Right hindlimb (tissue), 1 donor: ENCODE measurements around the gene KLHL8.

ENCODE experiments used
- DNase-seq: peaks from one replicate; pipeline ENCODE4 v3.0.0-alpha.2; 2018

The KLHL8 gene

GRCh38 chr4:87120010-87120409 is 100.4 kb downstream of the KLHL8 start:
- DNase-seq, result no peak

- DNase-seq, result no peak
Observed at GRCh38 chr4:87118826-87119225, 101.6 kb downstream of the KLHL8 start.

- DNase-seq, result no peak
Observed at GRCh38 chr4:87118421-87118820, 102.0 kb downstream of the KLHL8 start.

- no peak for DNase-seq
Observed at GRCh38 chr4:87117732-87118075, 102.7 kb downstream of the KLHL8 start.

DNA sequence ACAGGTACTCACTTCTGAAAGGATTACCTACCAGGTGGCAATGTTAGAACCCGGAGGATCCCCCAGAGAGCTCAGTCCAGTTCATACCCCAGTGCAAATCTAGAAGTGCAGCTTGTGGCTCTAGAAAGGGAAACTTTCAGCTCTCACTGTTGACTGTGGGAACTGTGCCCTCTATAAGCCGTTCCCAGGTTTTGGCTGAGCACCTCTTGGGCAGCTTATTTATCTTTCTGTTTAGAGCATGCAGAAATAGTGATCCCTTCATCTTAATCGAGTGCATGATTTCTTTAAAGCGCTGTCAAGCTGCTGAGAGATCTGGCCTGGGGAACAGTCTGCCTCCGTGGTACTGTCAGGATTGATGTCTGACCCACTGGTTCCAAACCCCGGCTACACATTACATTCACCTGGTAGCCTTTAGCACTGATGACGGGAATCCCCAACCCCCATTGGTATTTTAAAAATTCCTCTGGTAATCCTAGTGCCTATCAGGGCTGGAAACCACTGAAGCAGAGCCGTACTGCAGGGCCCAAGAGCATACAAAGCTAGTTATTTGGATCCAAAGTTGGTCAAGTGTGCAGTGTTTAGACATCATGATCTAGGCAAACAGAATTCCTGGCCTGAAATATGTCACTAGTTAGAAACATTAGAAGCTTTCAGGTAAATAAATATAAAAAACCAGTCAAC is 103.2 kb downstream of the KLHL8 start:
- no peak for DNase-seq

DNA sequence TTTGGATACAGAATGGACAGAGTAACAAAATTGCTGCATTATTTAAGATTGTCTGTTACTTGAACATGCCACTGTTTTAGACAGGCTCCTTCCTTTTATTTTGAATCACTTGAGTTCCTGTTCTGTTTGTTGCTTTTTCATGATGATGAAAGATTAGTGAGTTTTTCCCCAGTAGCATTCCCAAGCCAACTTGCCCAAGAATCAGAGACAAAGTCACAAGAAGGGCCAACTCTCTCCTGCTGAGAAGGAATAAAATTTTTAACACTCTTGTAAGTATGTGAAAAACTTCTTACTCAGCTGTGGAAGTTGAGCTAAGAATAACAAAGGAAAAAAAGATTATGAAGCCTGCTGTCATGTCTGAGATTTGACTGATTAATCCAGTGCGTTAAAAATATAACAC is 104.2 kb downstream of the KLHL8 start:
- no peak for DNase-seq

DNA sequence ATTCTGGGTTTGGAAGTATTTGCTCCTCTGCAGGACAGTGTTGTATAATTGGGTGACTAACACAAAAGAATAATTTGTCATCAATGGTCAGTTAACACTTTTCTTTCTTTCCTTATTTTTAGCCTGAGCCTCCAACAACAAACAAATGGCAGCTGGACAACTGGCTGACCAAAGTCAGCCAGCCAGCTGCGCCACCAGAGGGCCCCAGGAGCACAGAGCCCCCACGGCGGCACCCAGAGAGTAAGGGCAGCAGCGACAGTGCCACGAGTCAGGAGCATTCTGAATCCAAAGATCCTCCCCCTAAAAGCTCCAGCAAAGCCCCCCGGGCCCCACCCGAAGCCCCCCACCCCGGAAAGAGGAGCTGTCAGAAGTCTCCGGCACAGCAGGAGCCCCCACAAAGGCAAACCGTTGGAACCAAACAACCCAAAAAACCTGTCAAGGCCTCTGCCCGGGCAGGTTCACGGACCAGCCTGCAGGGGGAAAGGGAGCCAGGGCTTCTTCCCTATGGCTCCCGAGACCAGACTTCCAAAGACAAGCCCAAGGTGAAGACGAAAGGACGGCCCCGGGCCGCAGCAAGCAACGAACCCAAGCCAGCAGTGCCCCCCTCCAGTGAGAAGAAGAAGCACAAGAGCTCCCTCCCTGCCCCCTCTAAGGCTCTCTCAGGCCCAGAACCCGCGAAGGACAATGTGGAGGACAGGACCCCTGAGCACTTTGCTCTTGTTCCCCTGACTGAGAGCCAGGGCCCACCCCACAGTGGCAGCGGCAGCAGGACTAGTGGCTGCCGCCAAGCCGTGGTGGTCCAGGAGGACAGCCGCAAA is 106.0 kb downstream of the KLHL8 start:
- no peak for DNase-seq

GRCh38 chr4:87112063-87112462 is 108.4 kb downstream of the KLHL8 start:
- DNase-seq, result no peak
